SJSA1 (cell line): Measurements from ENCODE around the gene PSMA7. TPM values are rescaled to one million over a fixed set of nuclear protein-coding genes. Genes with fewer than 3 reads are reported as not detected.

Experiments
- DNase-seq, 2 experiments: peaks; one replicate each; pipeline ENCODE4 v3.0.0-alpha.2; 2015 to 2020; ENCODE audit warnings: low spot score in 2 of 2, low read depth in 1 of 2
- H3K27ac ChIP-seq: fragments of 250-450 bp; sonication (Bioruptor Pico); 2 replicates; pipeline ENCODE4 v1.5.1; 2020; ENCODE audit warnings: mild to moderate bottlenecking, moderate library complexity
- H3K27me3 ChIP-seq: fragments of 250-450 bp; sonication (Bioruptor Pico); replicated peaks from 2 replicates; pipeline ENCODE4 v1.5.1; 2020; ENCODE audit warnings: mild to moderate bottlenecking, moderate library complexity
- H3K36me3 ChIP-seq: fragments of 250-450 bp; sonication (Bioruptor Pico); 2 replicates; pipeline ENCODE4 v1.5.1; 2020; ENCODE audit warnings: mild to moderate bottlenecking
- H3K4me1 ChIP-seq: fragments of 250-450 bp; sonication (Bioruptor Pico); replicated peaks from 2 replicates; pipeline ENCODE4 v1.6.1; 2021; ENCODE audit warnings: mild to moderate bottlenecking
- H3K4me3 ChIP-seq: fragments of 250-450 bp; sonication (Bioruptor Pico); 2 replicates; pipeline ENCODE4 v1.5.1; 2020; ENCODE audit warnings: mild to moderate bottlenecking
- H3K9me3 ChIP-seq: fragments of 250-450 bp; sonication (Bioruptor Pico); replicated peaks from 2 replicates; pipeline ENCODE4 v1.5.1; 2020; ENCODE audit warnings: mild to moderate bottlenecking
- total RNA-seq: library from RNA; depleted of rRNA; stranded (reverse); fragments of >200 nt; shearing (Covaris generic); gene quantifications from 2 replicates; pipeline ENCODE4 v1.2.3, GENCODE V29; 2014; rRNA removed

The PSMA7 gene
- total RNA-seq, result 782 and 1,103 TPM in 2 replicates

DNA sequence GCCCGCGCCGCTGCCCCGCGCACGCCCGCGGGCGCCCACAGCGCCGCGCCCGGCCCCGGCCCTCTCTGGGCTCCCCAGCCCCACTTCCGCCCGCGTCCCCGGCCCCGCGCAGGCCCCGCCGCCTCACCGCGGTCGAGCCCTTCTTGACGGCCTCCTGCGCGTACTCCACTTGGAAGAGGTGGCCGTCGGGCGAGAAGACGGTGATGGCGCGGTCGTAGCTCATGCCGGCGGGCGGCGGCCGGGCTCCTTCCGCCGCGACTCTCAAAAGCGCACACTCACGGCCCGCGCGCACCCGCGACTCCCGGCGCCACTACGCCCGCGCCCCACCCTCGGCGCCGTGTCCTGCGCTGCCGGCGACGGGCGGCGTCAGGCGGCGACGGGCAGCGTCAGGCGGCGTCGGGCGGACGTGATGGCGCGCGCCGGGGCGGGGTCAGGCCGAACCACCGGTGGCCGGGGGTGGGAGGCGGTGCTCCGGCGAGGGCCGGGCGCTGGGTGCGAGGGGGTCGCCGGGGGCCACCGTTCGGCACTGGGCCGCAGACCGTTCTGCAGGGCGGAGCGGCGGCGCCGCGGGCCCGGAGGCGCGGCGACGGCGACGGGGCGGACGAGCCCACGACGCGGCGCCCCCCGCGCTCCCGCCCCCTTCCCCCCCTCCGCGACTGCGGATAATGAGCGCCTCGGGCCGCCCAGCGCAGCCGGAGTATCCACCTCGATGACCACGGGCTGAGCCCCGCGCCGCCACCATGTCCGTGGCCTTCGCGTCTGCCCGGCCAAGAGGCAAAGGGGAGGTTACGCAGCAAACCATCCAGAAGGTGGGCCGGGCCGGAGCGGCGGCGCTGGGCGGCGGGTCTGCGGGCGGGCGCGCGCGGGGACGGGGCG lies at the start of gene PSMA7, which contains the start of gene SS18L1:
PSMA7 (minus strand) TSS at position 314 of the 876 bp plus-strand sequence; CDS start at position 223, 91 bp downstream.
SS18L1 (plus strand) TSS at position 689 of the 876 bp plus-strand sequence; CDS start at position 741, 52 bp downstream.
- Histone ChIP-seq H3K4me3 (peak within 1 kb of the TSS; percentile 100), H3K4me1 (peaks cover 27% of the 10 kb centered on the region), H3K36me3 (peaks cover 66% of the 10 kb centered on the region), H3K27ac (peak within 1 kb of the TSS; percentile 96), H3K9me3 (peaks cover 7% of the 10 kb centered on the region; the same call in 1 of the 2 replicates), H3K27me3 (no peaks in the 10 kb centered on the region)
- DNase-seq, result peak; percentile 77 to 83

DNA sequence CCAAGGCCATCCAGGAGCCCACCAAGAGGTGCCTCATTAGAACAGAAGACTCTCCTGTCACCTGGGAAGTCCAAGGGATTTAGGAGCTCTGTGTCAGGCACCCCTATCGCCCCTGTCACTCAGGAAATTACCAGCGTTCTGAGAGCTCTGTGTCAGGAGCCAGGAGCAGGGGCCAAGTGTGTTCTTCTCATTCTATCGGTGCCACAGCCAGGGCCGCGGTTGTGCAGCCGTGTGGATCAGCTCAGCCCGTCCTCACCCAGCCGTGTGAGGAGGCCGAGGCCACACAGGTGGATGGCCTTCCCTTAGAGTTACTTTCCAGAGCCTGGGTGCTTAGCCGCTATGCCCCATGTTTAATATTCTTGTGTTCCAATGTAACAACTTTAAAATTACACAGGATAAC lies 49.4 kb upstream of the PSMA7 start:
- DNase-seq, result no peak
- Histone ChIP-seq H3K9me3 (no peaks in the 10 kb centered on the region), H3K36me3 (peaks cover 30% of the 10 kb centered on the region)

DNA sequence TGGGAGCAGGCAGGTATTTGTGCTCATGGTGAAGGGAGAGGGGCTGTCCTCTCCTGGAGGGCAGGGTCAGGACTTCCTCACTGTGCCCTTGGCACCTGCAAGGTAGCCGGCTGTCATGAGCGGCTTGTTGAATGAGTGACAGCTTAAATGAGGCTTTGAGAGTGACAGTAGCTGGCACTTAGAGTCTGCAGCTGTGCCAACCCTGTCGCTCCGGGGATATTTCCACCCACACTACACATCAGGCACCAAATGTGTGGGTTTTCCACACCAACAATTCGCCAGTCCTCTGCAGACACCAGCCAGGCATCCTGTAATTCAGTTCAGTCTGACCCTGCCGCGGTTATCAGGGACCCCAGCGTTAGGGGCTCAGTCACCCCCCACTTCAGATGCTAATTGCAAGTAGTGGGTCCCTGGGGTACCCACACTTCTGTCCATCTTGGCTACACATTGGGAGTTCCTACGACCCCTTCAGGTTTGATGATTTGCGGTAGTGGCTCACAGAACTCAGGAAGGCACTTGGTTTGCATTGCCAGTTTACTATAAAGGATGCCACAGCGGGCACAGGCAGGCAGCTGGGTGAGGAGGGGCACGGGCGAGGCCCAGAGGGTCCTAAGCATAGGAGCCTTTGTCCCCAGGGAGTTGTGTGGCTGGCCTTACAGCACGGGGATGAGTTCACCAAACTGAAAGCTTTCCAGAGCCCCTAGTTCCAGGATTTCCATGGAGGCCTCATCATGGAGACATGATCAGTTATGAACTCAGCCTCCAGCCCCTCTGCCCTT lies 48.8 kb upstream of the PSMA7 start:
- no peak overlapping the region for H3K4me3 ChIP-seq
- DNase-seq, result no peak
- H3K27me3 ChIP-seq, result no peaks in the 10 kb centered on the region
- H3K9me3 ChIP-seq, result no peaks in the 10 kb centered on the region
- H3K27ac ChIP-seq, result no peak overlapping the region
- no peaks in the 10 kb centered on the region for H3K4me1 ChIP-seq
- peaks cover 29% of the 10 kb centered on the region for H3K36me3 ChIP-seq

More for the DNA sequence above, 49.4 kb upstream of the PSMA7 start:
- Histone ChIP-seq H3K27ac (no peak overlapping the region), H3K4me1 (no peaks in the 10 kb centered on the region), H3K27me3 (no peaks in the 10 kb centered on the region), H3K4me3 (no peak overlapping the region)

DNA sequence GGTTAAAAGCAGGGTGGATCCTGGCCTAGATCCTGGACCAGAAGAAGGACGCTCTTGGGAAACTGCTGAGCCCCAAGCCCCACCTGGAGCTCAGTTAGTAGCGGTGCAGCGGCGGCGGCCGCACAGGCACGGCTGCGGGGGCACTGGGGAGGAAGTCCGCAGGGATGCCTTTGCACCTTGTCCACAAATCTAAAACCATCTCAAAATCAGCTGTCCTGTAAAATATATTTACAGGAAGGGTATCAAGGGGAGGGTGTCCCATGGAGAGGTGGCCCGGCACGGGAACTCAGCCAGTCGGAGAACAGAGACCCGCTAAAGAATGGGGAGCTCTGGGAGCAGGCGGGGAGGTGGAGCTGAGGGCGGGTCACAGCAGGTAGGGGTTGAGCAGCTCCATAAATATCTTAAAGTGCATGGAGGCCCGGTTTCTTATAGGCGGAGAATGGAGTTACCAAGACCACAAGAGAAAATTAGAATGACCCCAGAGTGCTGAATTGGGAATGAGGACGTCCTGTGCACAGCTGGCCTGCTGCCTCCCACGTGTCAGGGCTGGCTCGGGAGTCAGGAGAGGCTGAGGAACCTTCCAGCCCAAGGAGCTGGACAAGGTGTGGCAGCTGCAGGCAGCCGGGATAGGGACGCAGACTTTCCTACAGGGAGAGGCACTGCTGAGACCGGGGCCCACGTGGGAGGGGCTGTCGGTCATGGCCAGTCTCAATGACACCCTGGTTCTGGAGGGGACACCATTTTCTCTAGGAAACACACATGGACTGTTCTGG lies 47.6 kb upstream of the PSMA7 start:
- Histone ChIP-seq H3K4me3 (no peak overlapping the region), H3K4me1 (no peaks in the 10 kb centered on the region), H3K27me3 (no peaks in the 10 kb centered on the region), H3K9me3 (no peaks in the 10 kb centered on the region), H3K36me3 (peaks cover 26% of the 10 kb centered on the region), H3K27ac (no peak overlapping the region)
- DNase-seq, result no peak

DNA sequence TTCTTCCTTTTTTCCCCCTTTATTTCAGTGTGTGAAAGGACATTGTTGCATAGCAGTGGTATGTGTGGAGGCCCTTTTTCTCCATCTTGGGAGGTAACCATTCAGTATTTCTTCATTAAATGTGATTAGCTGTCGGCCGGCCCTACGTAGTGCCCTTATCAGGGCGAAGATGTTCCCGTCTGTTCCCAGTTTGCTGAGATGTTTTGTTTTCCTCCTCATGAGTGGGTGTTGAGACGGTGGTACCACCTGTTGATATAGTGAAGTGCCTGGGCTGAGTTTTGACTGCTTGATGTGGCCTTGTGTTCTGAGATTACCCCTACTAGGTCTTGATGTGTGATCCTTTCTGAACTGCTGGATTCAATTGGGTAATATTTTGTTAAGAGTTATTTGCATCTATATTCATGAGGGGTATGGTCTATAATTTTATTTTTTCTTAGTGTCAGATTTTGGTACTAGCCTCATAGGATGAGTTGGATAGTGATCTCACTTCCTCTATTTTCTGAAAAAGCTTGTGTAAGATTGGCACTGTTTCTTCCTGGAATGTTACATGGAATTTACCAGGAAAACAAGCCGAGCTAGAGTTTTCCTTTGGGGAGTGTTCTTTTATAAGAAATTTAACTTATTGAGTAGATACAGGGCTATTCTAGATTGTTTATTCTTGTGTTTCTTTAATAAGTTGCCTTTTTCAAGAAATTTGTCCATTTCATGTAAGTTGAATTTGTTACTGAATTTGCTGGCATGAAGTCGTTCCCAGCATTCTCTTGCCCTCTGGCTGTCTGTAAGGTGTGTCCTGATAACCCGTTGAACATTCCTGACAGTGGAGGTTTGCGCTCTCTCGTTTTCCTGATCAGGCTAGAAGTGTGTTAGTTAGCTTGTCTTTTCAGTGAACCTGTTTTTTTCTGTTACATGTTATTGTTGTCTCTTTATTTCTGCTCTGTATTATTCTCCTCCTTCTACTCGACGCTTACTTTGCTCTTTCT lies 44.0 kb upstream of the PSMA7 start:
- H3K9me3 ChIP-seq, result no peaks in the 10 kb centered on the region
- H3K27me3 ChIP-seq, result no peaks in the 10 kb centered on the region
- H3K27ac ChIP-seq, result no peak overlapping the region
- no peak overlapping the region for H3K4me3 ChIP-seq
- H3K4me1 ChIP-seq, result peaks cover 6% of the 10 kb centered on the region
- H3K36me3 ChIP-seq, result peaks cover 25% of the 10 kb centered on the region
- DNase-seq, result no peak

DNA sequence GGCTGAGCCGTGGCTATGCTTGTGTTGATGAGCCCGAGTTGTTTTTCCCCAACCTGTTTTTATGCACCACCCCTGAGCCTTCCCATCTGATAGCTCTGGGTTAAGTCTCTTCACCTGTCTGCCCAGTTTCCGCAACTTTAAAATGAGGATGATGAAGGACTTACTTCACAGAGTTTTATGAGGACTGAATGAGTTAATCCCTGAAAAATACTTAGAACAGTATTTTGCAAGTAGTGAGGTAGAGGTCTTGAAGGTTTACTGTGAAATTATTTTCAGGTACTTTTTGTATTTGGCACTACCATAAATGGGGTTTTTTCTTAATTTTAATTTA lies 42.9 kb upstream of the PSMA7 start:
- DNase-seq, result no peak
- Histone ChIP-seq H3K27ac (no peak overlapping the region), H3K27me3 (no peaks in the 10 kb centered on the region), H3K4me1 (peaks cover 12% of the 10 kb centered on the region), H3K4me3 (no peak overlapping the region), H3K36me3 (peaks cover 26% of the 10 kb centered on the region), H3K9me3 (no peaks in the 10 kb centered on the region)

DNA sequence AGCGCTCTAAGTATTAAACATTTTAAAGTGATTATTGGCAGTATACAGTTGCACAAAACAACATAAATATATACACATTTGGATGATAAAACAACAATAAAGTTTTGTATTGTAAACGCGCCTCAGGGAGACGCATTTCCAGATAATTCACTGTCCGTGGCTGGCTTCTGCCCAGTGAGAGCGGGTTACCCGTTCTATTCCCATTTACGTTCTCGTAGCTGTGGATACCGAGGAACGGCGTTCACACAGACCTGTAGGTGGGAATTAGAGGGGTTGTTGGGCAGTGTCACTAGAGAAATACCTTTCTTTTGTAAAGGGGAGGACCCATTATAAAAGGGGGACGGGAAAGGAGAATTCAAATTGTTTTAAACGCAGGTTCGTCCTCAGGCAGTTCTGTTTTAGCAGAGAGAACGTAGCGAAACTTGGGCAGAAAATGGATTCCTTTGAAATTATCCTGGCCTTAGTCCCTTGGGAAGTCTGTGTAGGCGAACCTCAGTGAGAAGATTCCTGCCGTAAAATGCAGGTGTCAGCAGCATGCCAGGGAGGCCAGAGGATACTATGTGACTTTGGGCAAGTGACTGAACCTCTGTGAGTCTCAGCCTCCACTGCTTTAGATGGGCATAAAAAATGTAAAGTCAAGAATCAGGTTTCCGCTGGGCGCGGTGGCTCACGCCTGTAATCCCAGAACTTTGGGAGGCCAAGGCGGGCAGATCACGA lies 40.4 kb upstream of the PSMA7 start:
- DNase-seq, result peak in 1 of 2 experiments; percentile 23
- no peaks in the 10 kb centered on the region for H3K27me3 ChIP-seq
- no peaks in the 10 kb centered on the region for H3K9me3 ChIP-seq

DNA sequence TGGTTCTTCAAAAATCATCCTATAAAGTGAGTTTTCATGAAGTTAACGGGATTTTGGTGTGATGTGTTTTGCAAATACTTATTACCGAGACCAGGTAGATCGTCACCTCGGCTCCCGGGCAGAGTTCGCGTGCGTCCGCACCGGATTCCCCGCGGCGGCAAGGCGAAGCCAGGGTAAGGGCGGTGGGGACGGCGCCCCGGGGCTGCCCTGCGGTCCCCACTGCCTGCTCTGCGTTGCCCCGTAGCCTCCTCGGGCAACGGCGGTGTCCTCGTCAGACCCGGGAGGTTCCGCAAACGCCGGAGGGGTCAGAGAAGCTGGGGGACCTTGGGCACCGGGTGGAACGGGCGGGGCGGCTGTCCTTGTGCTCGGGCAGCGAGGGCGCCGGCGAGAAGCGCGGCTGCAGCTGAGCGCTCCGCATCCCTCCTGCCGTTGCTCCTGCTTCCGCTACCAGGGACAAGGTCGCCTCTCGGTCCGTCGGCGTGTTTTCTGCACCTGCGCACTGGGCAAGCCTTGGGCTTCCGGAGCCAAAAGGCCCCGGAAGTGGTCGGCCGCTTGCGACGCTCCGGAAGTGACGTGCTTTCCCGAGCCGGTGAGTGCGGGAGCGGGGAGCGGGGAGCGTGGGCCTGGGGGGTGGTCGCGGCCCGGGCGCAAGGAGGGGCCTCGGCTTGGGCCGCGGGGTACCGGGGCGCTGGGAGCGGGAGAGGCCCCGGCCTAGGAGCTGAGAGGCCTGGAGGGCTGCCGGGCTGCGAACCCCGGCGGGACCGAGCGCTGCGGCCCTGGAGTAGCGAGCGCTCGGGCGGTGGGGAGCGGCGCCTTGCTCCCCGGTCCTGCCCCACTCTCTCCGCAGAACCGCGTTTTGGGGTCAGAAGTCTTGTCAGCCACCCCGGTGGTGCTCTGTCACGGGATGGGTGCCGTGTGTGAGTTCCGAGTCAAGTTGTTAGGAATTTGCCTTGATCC lies 39.6 kb upstream of the PSMA7 start, which contains the start of gene MTG2:
MTG2 (plus strand) TSS at position 560 of the 957 bp plus-strand sequence. CDS start 10,393 bp downstream, outside the sequence.
- Histone ChIP-seq H3K36me3 (peaks cover 20% of the 10 kb centered on the region), H3K27ac (peak within 1 kb of the TSS; percentile 86), H3K9me3 (no peaks in the 10 kb centered on the region), H3K4me1 (peaks cover 12% of the 10 kb centered on the region), H3K4me3 (peak within 1 kb of the TSS; percentile 91), H3K27me3 (no peaks in the 10 kb centered on the region)
- peak; percentile 84 to 96 for DNase-seq

More for the DNA sequence above, 40.4 kb upstream of the PSMA7 start:
- Histone ChIP-seq H3K4me1 (peaks cover 12% of the 10 kb centered on the region), H3K4me3 (peak overlapping the region; percentile 91), H3K27ac (peak overlapping the region; percentile 86), H3K36me3 (peaks cover 20% of the 10 kb centered on the region)

DNA sequence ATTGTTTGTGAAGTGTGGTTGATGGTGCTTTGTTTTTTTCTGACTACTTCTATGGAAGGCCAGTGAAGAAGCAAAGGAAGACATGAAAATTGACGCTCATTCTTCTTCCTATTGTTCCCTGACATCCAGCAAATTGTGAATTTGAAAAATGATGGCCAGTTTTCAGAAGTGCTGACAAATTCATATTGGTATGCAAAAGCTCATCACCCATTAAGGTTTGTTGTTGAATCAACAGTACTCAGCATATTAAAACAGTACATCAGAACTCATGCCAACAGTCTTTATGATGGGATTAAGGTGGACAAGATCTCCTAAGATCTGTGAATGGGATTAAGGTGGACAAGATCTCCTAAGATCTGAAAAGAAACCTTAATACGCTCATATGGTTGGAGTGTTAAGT lies 38.6 kb upstream of the PSMA7 start:
- DNase-seq, result no peak
- Histone ChIP-seq H3K27ac (no peak overlapping the region), H3K27me3 (no peaks in the 10 kb centered on the region), H3K36me3 (peaks cover 20% of the 10 kb centered on the region), H3K4me1 (peaks cover 12% of the 10 kb centered on the region), H3K9me3 (no peaks in the 10 kb centered on the region), H3K4me3 (peak overlapping the region; percentile 91; the same call in 1 of the 2 replicates)

DNA sequence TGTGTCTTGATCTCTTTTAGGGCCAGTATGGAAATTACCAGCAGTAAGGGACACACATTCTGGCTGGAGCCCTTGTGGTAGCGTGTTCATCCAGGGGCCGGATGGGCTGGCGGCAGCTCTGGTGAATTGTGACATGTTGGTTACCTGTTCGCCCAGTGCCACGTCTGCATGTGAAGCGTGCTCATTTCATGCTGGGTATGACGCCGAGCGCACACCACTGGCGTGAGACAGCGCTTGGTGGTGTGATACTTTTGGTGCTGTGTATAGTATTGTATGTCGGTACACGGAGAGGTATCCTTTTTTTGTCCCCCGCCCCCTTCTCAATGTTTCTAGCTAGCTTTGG lies 35.9 kb upstream of the PSMA7 start:
- H3K36me3 ChIP-seq, result peaks cover 27% of the 10 kb centered on the region
- H3K4me3 ChIP-seq, result no peak overlapping the region
- H3K27ac ChIP-seq, result no peak overlapping the region
- no peaks in the 10 kb centered on the region for H3K27me3 ChIP-seq
- no peaks in the 10 kb centered on the region for H3K9me3 ChIP-seq
- DNase-seq, result no peak
- peaks cover 12% of the 10 kb centered on the region for H3K4me1 ChIP-seq
